ENCODE results near the gene GPAM. TPM values are rescaled to one million over a fixed set of nuclear protein-coding genes. Genes with fewer than 3 reads are reported as not detected.
"Not testable (repeated sequence)": the region's sequence is repeated elsewhere in the genome, so short reads cannot be mapped to it uniquely, and the experiment has no call there.

The GPAM gene
- total RNA-seq, 4 donors from 2014 or later: 6.9 to 15.1 (median 10.9) TPM

GRCh38 chr10:112202076-112202475, 18.5 kb upstream of the GPAM start:
- H3K36me3 ChIP-seq: no peaks in the 10 kb centered on the region
- no peak for TF ChIP-seq POLR2AphosphoS5 (IDR thresholded peaks at IDR 0.05)
- TF ChIP-seq CTCF (IDR thresholded peaks at IDR 0.05): no peak
- TF ChIP-seq EP300 (IDR thresholded peaks at IDR 0.05): no peak
- no peak for TF ChIP-seq POLR2A (IDR thresholded peaks at IDR 0.05)
- no peaks in the 10 kb centered on the region for H3K27me3 ChIP-seq
- no peak overlapping the region for H3K4me3 ChIP-seq
- WGBS, 2 donors (ENCODE audit: low coverage in 1 of 2): 100% methylated on average over 1 of the region's 1 CpG
- H3K9me3 ChIP-seq: no peaks in the 10 kb centered on the region
- ATAC-seq: no peak
- H3K27ac ChIP-seq: no peak overlapping the region
- H3K4me1 ChIP-seq: no peaks in the 10 kb centered on the region

- H3K27me3 ChIP-seq: no peaks in the 10 kb centered on the region
- no peak for ATAC-seq
- no peaks in the 10 kb centered on the region for H3K36me3 ChIP-seq
- 47 to 50% methylated on average over 1 of the region's 1 CpG for WGBS, 2 donors (ENCODE audit: low coverage in 1 of 2)
- no peak overlapping the region for H3K27ac ChIP-seq
- TF ChIP-seq CTCF (IDR thresholded peaks at IDR 0.05) (no peak), POLR2AphosphoS5 (IDR thresholded peaks at IDR 0.05) (no peak), EP300 (IDR thresholded peaks at IDR 0.05) (no peak), POLR2A (IDR thresholded peaks at IDR 0.05) (no peak)
- no peaks in the 10 kb centered on the region for H3K9me3 ChIP-seq
- H3K4me1 ChIP-seq: no peaks in the 10 kb centered on the region
- H3K4me3 ChIP-seq: no peak overlapping the region
Observed at GRCh38 chr10:112201334-112201733, 17.8 kb upstream of the GPAM start.

GRCh38 chr10:112200259-112200658, 16.7 kb upstream of the GPAM start:
- not testable (repeated sequence) for ATAC-seq, H3K36me3 ChIP-seq, H3K9me3 ChIP-seq, H3K27ac ChIP-seq, H3K4me3 ChIP-seq, H3K4me1 ChIP-seq, H3K27me3 ChIP-seq
- 81 to 89% methylated on average over 3 to 5 of the region's 5 CpGs for WGBS, 2 donors (ENCODE audit: low coverage in 1 of 2)

GRCh38 chr10:112197662-112198061, 14.1 kb upstream of the GPAM start:
- H3K27me3 ChIP-seq, H3K27ac ChIP-seq, H3K9me3 ChIP-seq, H3K4me1 ChIP-seq, H3K36me3 ChIP-seq, ATAC-seq, H3K4me3 ChIP-seq: not testable (repeated sequence)
- no CpG with 5 or more reads among the region's 2 CpGs for WGBS, 2 donors (ENCODE audit: low coverage in 1 of 2)

- Histone ChIP-seq H3K4me1 (peaks cover 0 to 5% (median 0%) of the 10 kb centered on the region in 3 donors), H3K9me3 (no peaks in the 10 kb centered on the region), H3K36me3 (no peaks in the 10 kb centered on the region), H3K27ac (no peak overlapping the region), H3K27me3 (no peaks in the 10 kb centered on the region), H3K4me3 (no peak overlapping the region)
- TF ChIP-seq EP300 (IDR thresholded peaks at IDR 0.05): no peak
- no peak for TF ChIP-seq POLR2A (IDR thresholded peaks at IDR 0.05)
- TF ChIP-seq CTCF (IDR thresholded peaks at IDR 0.05): no peak
- no peak for TF ChIP-seq POLR2AphosphoS5 (IDR thresholded peaks at IDR 0.05)
- WGBS, 2 donors (ENCODE audit: low coverage in 1 of 2): 84 to 86% methylated on average over 4 to 7 of the region's 7 CpGs
- no peak for ATAC-seq
Observed at GRCh38 chr10:112195224-112195623, 11.7 kb upstream of the GPAM start.

- no peak for TF ChIP-seq EP300 (IDR thresholded peaks at IDR 0.05)
- TF ChIP-seq CTCF (IDR thresholded peaks at IDR 0.05): no peak
- TF ChIP-seq POLR2A (IDR thresholded peaks at IDR 0.05): no peak
- no peak for TF ChIP-seq POLR2AphosphoS5 (IDR thresholded peaks at IDR 0.05)
- no peaks in the 10 kb centered on the region for H3K9me3 ChIP-seq
- no peaks in the 10 kb centered on the region for H3K36me3 ChIP-seq
- no peak overlapping the region for H3K27ac ChIP-seq
- ATAC-seq: no peak
- H3K4me1 ChIP-seq: peaks cover 0 to 5% (median 0%) of the 10 kb centered on the region in 3 donors
- H3K27me3 ChIP-seq: no peaks in the 10 kb centered on the region
- 77 to 100% methylated on average over 2 to 4 of the region's 6 CpGs for WGBS, 2 donors (ENCODE audit: low coverage in 1 of 2)
- H3K4me3 ChIP-seq: no peak overlapping the region
Observed at GRCh38 chr10:112191791-112192190, 8.2 kb upstream of the GPAM start.

All from gastroesophageal sphincter (tissue), 4 donors.